Measurements from ENCODE around the gene FNDC4. TPM values are rescaled to one million over a fixed set of nuclear protein-coding genes. Genes with fewer than 3 reads are reported as not detected.

FNDC4 gene
- polyA plus RNA-seq, 1 donor from 2014 or later: 68.2 TPM

- H3K79me2 ChIP-seq (replicated peaks; ENCODE audit: insufficient read depth, low read length): no peaks in the 10 kb centered on the region
Observed at GRCh38 chr2:27451095-27451494, 43.9 kb downstream of the FNDC4 start.

GRCh38 chr2:27448381-27448780 is 46.6 kb downstream of the FNDC4 start:
- Histone ChIP-seq H2AFZ (ENCODE audit: low read depth, low read length) (no peak overlapping the region), H3K79me2 (replicated peaks; ENCODE audit: insufficient read depth, low read length) (no peaks in the 10 kb centered on the region), H3K27me3 (ENCODE audit: insufficient read depth, low read depth, low read length) (no peaks in the 10 kb centered on the region), H3K27ac (ENCODE audit: low read length) (no peak overlapping the region), H3K9me2 (ENCODE audit: insufficient read depth, low read length) (no peaks in the 10 kb centered on the region), H3F3A (ENCODE audit: insufficient read depth, low read length, poor library complexity, severe bottlenecking) (no peaks in the 10 kb centered on the region), H3K9ac (ENCODE audit: low read length) (no peak overlapping the region), H3K36me3 (ENCODE audit: insufficient read depth, low read length) (no peaks in the 10 kb centered on the region), H3K4me2 (ENCODE audit: low read length) (no peak overlapping the region), H3K4me3 (ENCODE audit: low read length) (no peak overlapping the region), H4K20me1 (ENCODE audit: insufficient read depth) (no peaks in the 10 kb centered on the region), H3K9me3 (ENCODE audit: low read length) (no peaks in the 10 kb centered on the region)
- TF ChIP-seq CTCF (IDR thresholded peaks at IDR 0.05; ENCODE audit: poor library complexity, severe bottlenecking) (no peak), MXI1 (conservative IDR thresholded peaks at IDR 0.05; ENCODE audit: poor library complexity, severe bottlenecking) (no peak), RAD21 (conservative IDR thresholded peaks at IDR 0.05) (no peak), POLR2AphosphoS5 (IDR thresholded peaks at IDR 0.05) (no peak), EP300 (conservative IDR thresholded peaks at IDR 0.05; ENCODE audit: poor library complexity, severe bottlenecking) (no peak), EZH2 (IDR thresholded peaks at IDR 0.05; ENCODE audit: borderline replicate concordance, insufficient read depth, low read length, poor library complexity, severe bottlenecking) (no peak)

More at GRCh38 chr2:27451095-27451494, 43.9 kb downstream of the FNDC4 start:
- Histone ChIP-seq H3K27me3 (ENCODE audit: insufficient read depth, low read depth, low read length) (no peaks in the 10 kb centered on the region), H3F3A (ENCODE audit: insufficient read depth, low read length, poor library complexity, severe bottlenecking) (no peaks in the 10 kb centered on the region), H3K27ac (ENCODE audit: low read length) (no peak overlapping the region), H3K9ac (ENCODE audit: low read length) (no peak overlapping the region), H4K20me1 (ENCODE audit: insufficient read depth) (no peaks in the 10 kb centered on the region), H3K9me2 (ENCODE audit: insufficient read depth, low read length) (no peaks in the 10 kb centered on the region), H2AFZ (ENCODE audit: low read depth, low read length) (no peak overlapping the region), H3K36me3 (ENCODE audit: insufficient read depth, low read length) (no peaks in the 10 kb centered on the region), H3K9me3 (ENCODE audit: low read length) (no peaks in the 10 kb centered on the region), H3K4me2 (ENCODE audit: low read length) (no peak overlapping the region), H3K4me3 (ENCODE audit: low read length) (no peak overlapping the region)
- TF ChIP-seq POLR2AphosphoS5 (IDR thresholded peaks at IDR 0.05): no peak
- TF ChIP-seq CTCF (IDR thresholded peaks at IDR 0.05; ENCODE audit: poor library complexity, severe bottlenecking): no peak
- no peak for TF ChIP-seq RAD21 (conservative IDR thresholded peaks at IDR 0.05)
- no peak for TF ChIP-seq TAF1 (IDR thresholded peaks at IDR 0.05; ENCODE audit: low read depth)
- no peak for TF ChIP-seq EZH2 (IDR thresholded peaks at IDR 0.05; ENCODE audit: borderline replicate concordance, insufficient read depth, low read length, poor library complexity, severe bottlenecking)
- TF ChIP-seq SMC3 (conservative IDR thresholded peaks at IDR 0.05; ENCODE audit: poor library complexity): no peak
- no peak for TF ChIP-seq REST (IDR thresholded peaks at IDR 0.05; ENCODE audit: borderline replicate concordance)
- TF ChIP-seq MXI1 (conservative IDR thresholded peaks at IDR 0.05; ENCODE audit: poor library complexity, severe bottlenecking): no peak
- no peak for TF ChIP-seq EP300 (conservative IDR thresholded peaks at IDR 0.05; ENCODE audit: poor library complexity, severe bottlenecking)
